PC-3 (cell line): Measurements from ENCODE around the gene BFSP1.

Experiments used
- CTCF ChIP-seq: fragments of 300-600 bp; sonication (generic); conservative IDR thresholded peaks from 2 replicates; pipeline ENCODE4 v1.5.1; 2017; ENCODE audit warnings: antibody characterized with exemption, low read depth, mild to moderate bottlenecking, low read length
- EZH2phosphoT487 ChIP-seq: fragments of 300-600 bp; sonication (generic); IDR thresholded peaks from 2 replicates; pipeline ENCODE4 v1.6.1; 2018; ENCODE audit warnings: mild to moderate bottlenecking, antibody characterized with exemption, low read length, borderline replicate concordance

GRCh38 chr20:17497821-17498580 is 33.2 kb downstream of the BFSP1 start:
- TF ChIP-seq CTCF (no peak), EZH2phosphoT487 (no peak)
